Adipose tissue (tissue), 3 donors: ENCODE measurements around the gene ASTN2. TPM values are rescaled to one million over a fixed set of nuclear protein-coding genes. Genes with fewer than 3 reads are reported as not detected.
"Not testable (repeated sequence)": the region's sequence is repeated elsewhere in the genome, so short reads cannot be mapped to it uniquely, and the experiment has no call there.

Experiments used
- H3K27ac ChIP-seq: one replicate; pipeline ENCODE4 v1.5.1; 2013; ENCODE audit warnings: low read depth, low read length
- WGBS, 3 donors: extraction: QIAGEN DNeasy Blood & Tissue Kit; methylation state at CpG; one replicate each; pipeline ENCODE4 v1.1.7; 2013; 5-methylcytosine and 5-hydroxymethylcytosine counted together
- polyA plus RNA-seq, 3 donors: library from polyadenylated mRNA; stranded (reverse); fragments of 200-250 nt; gene quantifications; one replicate each; pipeline ENCODE4 v1.2.3, GENCODE V29; 2013
- donor health status: healthy with polysubstance abuse.
- donor health status: Bipolar disorder and iron deficiency.
- donor health status: healthy.

The ASTN2 gene
- polyA plus RNA-seq, 3 donors, result 2.8 to 4.5 (median 3.0) TPM

DNA sequence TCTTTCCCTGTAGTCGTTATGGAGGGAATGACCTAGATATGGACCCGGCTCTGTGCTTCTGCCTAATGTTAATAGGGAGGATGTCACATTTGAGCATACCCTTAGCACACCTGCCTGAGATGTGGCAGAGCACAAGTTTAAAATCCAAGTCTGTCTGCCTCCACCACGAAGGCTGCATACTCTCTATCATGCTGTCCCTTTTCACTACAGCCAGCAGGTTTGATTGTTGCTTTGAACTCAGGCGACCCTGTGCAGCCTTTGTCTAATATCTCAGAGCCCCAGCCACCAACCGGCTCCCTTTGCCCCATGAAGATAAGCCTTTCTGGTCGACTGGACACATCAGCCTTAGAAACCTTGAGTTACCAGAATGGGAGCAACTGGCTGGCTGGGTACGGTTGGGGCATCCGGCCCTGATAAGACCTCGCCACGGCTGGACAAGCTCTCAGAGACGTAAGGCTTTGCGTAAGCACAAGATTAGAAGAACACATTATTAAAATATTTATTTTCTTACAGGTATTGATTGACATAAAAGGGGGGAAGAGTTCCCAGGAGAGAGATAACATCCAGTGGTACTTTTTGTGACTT lies 949.8 kb downstream of the ASTN2 start:
- WGBS, 3 donors, result 44 to 87% (median 77%) methylated on average over 12 of the region's 12 CpGs

DNA sequence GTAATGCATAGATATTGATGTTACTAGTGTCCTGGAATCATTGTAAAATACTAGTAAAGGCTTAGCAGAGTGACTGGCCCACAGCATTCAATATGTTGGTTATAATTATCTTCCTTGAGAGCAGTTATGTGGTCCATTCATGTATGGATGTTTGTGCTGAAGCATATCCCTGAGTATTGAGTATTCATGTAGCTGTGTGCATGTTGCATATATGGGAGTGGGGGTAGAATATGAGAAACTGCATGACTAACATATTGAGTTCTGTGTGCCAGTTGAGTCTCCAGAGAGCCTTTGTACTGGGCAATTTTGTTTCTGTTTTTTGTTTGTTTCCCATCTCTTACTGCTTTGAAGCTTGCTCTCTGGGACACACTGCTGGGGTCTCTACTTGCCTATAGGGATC lies 950.4 kb downstream of the ASTN2 start:
- H3K27ac ChIP-seq, result no peak overlapping the region

More for the DNA sequence above, 949.8 kb downstream of the ASTN2 start:
- H3K27ac ChIP-seq, result no peak overlapping the region

DNA sequence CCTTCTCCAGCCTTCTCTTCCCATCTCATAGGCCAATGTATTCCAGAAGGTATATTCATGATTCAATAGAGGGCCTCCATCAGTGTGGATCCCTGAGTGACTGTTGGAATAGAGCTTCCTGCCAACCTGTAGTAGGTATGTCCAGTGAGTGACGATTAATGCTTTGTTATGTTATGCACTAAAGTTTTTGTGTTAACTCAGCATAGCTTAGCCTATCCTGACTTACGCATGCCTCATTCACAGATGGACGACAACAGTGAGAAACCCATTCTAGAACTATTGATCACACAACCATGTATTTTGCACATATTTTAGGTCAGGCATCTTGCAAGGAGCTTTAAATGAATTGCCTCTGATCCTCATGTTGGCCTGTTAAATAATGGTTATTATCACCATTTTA lies 953.2 kb downstream of the ASTN2 start:
- 96 to 98% (median 98%) methylated on average over 3 of the region's 3 CpGs for WGBS, 3 donors
- no peak overlapping the region for H3K27ac ChIP-seq

DNA sequence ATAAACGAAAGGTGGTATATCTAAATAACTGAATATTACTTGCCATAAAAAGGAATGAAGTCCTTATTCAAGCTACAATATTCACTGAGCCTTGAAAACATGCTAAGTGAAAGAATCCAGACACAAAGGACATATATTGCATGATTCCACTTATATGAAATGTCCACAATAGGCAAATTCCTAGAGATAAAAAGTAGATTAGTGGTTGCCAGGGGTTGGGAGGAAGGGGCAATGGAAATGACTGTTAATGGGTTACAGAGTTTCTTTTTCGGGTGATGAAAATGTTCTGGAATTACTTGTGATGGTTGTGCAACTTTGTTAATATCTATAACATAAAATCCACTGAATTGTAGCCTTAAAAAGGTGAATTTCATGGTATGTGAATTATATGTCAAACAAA lies 954.8 kb downstream of the ASTN2 start:
- H3K27ac ChIP-seq, result no peak overlapping the region
- WGBS, 3 donors, result 82 to 93% (median 85%) methylated on average over 2 of the region's 2 CpGs

DNA sequence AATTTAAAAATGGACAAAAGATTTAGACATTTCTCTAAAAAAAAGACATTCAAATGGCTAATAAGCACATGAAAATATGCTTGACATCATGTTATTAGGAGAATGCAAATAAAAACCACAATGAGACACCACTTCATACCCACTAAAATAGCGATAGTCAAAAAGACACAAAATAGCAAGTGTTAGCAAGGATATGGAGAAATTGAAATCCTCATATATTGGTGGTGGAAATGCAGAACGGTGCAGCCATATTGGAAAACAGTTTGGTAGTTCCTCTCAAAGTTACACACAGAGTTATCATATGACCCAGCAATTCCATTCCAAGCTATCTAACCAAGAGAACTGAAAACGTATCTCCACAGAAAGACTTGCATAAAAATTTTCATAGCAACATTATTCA lies 955.3 kb downstream of the ASTN2 start:
- WGBS, 3 donors, result 89 to 94% (median 92%) methylated on average over 3 of the region's 3 CpGs
- H3K27ac ChIP-seq, result no peak overlapping the region

DNA sequence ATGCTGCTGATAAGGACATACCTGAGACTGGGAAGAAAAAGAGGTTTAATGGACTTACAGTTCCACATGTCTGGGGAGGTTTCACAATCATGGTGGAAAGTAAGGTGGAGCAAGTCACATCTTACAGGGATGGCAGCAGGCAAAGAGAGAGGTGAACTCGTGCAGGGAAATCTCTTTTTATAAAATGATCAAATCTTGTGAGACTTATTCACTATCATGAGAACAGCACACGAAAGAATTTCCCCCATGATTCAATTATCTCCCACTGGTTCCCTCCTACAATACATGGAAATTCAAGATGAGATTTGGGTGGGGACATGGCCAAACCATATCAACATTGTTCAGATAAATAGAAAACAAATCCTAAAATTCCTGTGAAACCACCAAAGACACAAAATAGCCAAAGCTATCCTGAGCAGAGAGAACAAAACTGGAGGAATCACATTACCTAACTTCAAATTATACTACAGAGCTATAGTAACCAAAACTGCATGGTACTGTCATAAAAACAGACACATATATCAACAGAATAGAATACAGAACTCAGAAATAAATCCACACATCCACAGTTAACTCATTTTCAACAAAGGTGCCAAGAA lies 958.3 kb downstream of the ASTN2 start:
- H3K27ac ChIP-seq, result no peak overlapping the region
- 93 to 96% (median 95%) methylated on average over 2 of the region's 2 CpGs for WGBS, 3 donors

DNA sequence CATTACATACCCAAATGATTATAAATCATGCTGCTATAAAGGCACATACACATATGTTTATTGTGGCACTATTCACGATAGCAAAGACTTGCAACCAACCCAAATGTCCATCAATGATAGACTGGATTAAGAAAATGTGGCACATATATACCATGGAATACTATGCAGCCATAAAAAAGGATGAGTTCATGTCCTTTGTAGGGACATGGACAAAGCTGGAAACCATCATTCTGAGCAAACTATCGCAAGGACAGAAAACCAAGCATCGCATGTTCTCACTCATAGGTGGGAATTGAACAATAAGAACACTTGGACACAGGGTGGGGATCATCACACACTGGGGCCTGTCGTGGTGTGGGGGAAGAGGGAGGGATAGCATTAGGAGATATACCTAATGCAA lies 960.3 kb downstream of the ASTN2 start:
- not testable (repeated sequence) for H3K27ac ChIP-seq
- 93 to 99% (median 95%) methylated on average over 4 of the region's 4 CpGs for WGBS, 3 donors

DNA sequence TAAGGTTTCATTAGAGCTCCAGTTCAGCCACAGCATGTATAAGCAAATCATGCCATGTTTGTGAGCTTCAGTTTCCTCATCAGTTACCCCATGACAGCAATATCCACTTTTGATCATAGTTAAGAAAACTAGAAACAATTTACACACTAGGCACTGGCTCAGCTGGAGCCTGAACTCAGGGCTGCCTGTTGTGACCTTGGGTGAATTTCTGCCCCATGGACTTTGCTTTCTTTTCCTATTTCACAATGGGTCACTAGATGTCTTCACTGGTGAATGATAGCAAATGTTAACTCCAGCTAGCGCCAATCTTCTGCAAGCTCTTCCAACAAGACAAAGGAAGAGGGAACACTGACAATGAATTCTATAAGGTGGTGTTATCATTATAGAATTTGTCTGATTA lies 961.1 kb downstream of the ASTN2 start:
- 82 to 100% (median 90%) methylated on average over 1 of the region's 1 CpG for WGBS, 3 donors
- H3K27ac ChIP-seq, result no peak overlapping the region

DNA sequence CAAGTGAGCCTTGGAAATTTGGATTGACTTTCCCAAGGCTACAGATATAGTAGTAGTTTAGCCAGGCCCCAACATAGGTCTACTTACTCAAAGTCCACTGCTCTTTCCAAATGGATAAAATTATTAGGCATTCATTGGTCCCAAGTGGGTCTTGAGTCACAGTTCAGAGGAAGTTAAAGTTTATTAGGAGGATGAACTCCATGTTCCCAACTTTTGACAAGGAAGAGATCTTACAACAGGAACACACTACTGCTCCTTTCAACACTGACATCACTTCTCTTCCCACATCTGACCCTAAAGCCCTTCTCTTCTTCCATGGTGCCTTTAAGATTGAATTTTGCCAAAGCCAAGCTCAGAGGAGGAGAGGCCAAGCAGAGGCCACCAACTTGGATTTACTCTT lies 962.2 kb downstream of the ASTN2 start:
- no peak overlapping the region for H3K27ac ChIP-seq

DNA sequence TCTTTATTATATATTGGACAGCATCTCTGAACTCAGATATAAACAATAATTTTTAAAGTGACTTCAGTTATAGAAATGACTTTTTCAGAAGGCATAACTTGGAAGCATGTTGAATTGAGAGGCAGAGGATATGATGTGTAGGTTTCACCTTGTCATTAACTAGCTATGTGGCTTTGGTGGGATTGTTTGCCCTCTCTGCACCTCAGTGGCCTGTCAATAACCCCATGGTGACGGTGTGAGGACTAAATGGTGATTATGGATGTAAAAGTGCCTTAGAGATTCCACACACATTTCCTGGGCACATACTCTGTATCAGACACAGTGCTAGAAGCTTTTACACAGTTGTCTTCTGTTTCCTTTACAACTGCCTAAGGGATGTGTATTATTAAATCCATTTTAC lies 962.6 kb downstream of the ASTN2 start:
- 88 to 96% (median 94%) methylated on average over 1 of the region's 1 CpG for WGBS, 3 donors
- H3K27ac ChIP-seq, result no peak overlapping the region

DNA sequence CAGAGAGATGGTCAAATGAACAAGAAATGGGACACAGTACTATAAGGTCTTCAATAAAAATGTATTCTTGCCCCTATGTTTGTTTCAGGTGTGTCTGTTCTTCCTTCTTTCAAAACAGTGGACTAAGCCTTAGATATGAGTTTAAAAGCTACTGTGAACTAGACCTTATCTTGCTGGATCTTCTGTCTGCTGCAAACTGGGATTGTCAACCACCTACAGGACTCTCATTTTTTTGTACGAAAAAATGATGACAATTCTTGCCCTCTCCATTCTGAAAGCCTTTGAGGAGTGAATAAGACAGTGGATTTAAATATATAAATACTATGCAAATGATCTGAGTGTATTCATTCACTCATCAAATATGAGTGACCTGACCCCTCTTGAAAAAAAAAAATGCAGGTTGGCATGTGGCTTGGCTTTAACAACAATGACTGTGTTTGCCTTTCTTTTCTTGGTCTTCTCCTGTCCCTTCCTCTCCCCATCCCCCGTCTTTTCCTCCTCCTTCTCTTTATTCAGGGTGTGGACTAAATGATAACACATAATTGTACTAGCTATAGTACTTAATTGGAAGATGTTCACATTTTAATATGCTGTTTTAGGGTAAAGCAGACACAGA lies 963.2 kb downstream of the ASTN2 start:
- no peak overlapping the region for H3K27ac ChIP-seq
- WGBS, 3 donors, result 78 to 100% (median 85%) methylated on average over 2 of the region's 2 CpGs

DNA sequence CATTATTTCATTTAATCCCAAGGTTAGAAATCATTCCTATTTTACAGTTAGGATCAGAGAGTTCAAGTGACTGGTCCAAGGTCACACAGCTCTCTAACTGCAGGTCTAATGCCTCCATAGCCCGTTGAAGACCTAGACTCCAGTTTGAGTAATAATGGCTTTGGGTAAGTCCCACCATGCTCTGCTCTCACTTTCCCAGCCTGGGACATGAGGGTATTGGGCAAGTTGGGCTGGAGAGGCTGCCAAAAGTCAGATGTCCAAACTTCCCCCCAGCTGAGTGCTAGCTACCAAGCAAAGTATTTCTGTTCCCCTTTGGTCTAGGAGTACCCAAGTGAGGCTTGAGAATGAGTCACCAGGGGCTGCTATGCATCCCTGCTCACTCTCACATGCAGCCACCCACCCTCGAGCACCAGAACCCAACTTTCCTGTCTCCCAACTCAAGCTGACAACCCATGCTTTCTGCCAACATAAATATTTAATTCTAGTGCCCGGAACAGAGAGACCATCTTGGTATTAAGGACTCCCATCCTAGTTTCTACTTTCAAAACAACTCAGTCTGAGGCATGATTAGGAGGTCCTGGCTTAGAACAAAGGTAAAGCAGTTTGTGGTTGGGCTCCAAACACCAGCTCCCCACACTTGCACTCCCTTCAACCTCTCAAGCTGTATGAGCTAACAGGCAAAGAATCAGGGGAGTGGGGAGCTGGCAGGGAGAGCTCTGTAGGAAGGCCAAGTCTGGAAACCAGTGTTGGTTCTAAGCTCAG lies 964.3 kb downstream of the ASTN2 start:
- 52 to 72% (median 60%) methylated on average over 3 of the region's 3 CpGs for WGBS, 3 donors
- no peak overlapping the region for H3K27ac ChIP-seq

DNA sequence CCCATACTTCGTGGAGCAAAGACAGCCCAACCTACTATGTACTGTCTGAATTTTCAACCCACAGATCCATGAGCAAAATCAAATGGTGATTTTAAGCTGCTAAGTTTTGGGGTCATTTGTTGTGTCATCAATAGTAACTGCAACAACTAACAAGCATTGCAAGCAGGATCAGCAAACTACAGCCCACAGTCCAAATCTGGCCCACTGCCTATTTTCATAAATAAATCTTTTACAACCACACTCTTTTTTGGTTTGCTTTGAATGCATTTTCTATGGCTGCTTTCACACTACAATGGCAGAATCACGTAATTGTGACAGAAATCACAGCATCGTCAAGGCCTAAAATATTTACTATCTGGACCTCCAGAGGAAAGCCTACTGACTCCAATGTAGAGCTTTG lies 964.9 kb downstream of the ASTN2 start:
- WGBS, 3 donors, result 85 to 96% (median 85%) methylated on average over 3 of the region's 3 CpGs
- no peak overlapping the region for H3K27ac ChIP-seq

DNA sequence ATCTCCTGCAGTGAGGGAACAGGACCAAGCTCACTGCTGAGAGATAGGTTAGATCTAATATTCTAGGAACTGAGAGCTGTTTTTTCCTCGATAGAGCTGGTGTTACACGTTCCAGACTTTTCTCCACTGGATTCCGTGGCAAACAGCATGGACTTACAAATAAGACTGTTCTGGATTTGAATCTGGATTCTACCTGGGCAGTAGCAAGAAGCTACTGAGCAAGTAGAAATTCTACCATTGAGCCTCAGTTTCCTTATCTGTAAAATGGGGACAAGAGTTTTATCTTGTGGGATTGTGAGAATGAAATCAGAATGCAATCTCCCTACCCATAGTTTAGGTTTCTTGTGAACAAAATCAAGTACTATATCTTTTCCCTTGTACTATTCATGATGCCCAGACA lies 966.4 kb downstream of the ASTN2 start:
- no peak overlapping the region for H3K27ac ChIP-seq
- 37 to 74% (median 38%) methylated on average over 3 of the region's 3 CpGs for WGBS, 3 donors

DNA sequence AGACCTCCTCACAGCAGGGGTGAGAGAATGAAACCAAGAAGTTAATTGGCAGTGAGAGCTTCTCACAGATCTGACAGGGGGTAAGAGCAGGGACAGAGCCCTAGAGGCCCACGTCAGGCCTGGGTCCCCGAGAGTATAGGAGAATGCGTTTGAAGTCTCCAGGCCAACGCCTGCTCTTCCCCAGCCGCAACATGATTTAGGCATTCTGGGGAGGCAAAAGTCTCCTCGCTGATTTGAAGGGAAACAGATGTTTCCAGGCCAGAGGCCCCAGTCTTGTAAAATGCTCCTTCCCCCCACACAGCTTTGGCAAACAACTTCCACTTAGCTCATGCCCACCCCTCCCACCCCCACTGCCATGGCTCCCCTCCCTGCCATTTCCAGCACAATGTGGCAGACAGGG lies 966.9 kb downstream of the ASTN2 start:
- H3K27ac ChIP-seq, result no peak overlapping the region
- WGBS, 3 donors, result 5 to 75% (median 14%) methylated on average over 6 of the region's 6 CpGs

DNA sequence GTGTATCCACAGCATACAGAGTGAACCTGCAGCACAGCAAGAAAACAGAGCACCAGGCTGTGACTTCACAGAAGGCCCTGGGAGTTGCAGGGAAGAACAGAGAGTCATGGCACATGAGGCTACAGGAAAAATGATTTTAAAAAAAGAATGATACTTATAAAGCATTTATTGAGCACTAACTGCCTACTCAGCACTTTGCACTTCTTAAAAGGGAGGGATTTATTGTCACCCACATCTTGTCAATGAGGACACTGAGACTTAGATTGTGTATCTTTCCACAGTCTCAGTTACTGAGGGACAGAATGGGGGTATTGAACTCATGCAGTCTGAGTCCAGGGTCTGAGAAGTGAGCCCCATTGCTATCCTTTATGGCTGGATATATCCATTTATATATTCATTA lies 972.3 kb downstream of the ASTN2 start:
- H3K27ac ChIP-seq, result no peak overlapping the region

DNA sequence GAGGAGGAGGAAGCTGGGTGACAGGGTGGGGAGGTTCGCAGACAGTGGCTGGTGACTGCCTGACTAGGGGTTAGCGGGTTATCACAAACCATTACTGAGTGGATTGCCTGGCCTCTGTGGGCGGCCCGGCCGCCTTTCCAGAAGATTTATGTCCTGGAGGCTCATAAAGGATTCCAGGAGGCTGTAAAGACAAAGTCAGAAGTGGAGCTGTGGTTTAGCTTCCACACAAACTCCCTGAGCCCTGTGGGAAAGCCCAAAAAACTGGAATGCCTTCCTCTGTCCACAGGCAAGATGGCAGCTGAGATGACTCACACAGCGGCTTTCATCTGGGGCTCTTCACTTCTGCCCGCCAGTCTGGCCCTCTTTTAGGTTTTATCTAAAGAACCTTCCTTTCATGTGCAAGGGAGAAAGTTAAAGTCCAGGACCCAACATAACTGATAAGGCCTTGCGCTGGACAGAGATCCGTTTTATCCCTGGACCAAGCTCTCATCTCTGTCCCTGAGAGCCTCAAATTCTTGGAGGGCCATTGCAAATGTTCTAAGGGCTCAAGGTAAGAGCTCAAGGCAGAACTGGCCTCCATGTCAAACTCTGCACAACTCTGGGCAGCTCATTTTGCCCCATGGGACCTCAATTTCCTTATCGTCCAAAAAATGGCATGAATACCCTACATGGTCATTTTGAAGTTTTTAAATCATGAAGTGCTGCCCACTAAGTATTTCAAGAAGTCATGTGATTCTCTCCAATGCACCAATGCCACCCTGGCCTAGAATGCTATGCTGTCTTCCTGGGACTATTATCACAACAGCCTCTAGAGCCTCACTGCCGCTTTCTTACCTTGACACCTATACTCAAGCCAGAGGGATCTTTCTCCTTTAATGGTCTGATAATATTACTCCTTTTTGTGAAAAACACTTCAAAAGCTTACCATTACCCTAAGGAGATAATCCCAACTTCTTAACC lies 977.2 kb downstream of the ASTN2 start:
- H3K27ac ChIP-seq, result no peak overlapping the region
- WGBS, 3 donors, result 78 to 97% (median 82%) methylated on average over 10 to 11 of the region's 11 CpGs

DNA sequence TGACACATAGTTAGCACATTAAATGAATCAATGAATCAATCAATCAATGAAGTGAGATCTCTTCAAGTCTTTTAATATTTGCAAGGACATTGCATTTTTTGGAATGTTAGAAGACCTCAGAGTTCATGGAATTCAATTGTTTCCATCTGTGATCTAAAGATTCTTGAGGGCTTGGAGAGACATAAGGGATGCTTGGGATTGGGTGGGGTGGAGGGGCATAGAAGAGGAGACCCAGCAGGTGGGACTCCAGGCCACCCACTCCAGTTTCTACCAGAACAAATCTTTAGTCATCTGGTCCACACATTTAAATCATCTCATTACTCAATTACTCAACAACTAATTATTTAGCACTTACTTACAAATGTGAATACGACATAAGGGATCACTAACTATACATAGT lies 978.7 kb downstream of the ASTN2 start:
- 92 to 98% (median 95%) methylated on average over 1 of the region's 1 CpG for WGBS, 3 donors

DNA sequence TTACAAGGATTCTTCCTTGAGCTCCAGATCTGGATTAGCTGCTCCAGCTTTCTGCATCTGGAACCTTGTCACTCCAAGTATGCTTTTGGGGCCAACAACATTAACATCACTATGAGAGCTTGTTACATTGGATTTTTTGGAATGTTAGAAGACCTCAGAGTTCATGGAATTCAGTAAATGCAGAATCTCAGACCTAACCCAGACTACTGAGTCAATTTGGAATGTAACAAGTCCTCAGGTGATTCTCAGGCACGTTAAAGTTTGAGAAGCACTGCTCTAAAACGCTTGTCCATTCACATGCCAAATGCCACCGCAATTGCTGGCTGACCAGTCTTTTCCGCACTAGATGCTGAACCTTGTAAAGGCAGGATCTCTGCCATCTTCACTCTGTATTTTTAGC lies 979.2 kb downstream of the ASTN2 start:
- no peak overlapping the region for H3K27ac ChIP-seq
- WGBS, 3 donors, result 65 to 71% (median 68%) methylated on average over 4 of the region's 4 CpGs

More for the DNA sequence above, 978.7 kb downstream of the ASTN2 start:
- H3K27ac ChIP-seq, result no peak overlapping the region
